Stimulated activated CD8-positive, alpha-beta memory T cell treated with anti-CD3 and anti-CD28 coated beads, Interleukin-15, amount 100 ng/mL, for 1 hour (primary cell): Measurements from ENCODE around the gene TMEM154.

ENCODE experiments used
- DNase-seq: peaks from one replicate; pipeline ENCODE4 v3.0.0-alpha.2; 2020; ENCODE audit warnings: low read depth

Gene TMEM154

DNA sequence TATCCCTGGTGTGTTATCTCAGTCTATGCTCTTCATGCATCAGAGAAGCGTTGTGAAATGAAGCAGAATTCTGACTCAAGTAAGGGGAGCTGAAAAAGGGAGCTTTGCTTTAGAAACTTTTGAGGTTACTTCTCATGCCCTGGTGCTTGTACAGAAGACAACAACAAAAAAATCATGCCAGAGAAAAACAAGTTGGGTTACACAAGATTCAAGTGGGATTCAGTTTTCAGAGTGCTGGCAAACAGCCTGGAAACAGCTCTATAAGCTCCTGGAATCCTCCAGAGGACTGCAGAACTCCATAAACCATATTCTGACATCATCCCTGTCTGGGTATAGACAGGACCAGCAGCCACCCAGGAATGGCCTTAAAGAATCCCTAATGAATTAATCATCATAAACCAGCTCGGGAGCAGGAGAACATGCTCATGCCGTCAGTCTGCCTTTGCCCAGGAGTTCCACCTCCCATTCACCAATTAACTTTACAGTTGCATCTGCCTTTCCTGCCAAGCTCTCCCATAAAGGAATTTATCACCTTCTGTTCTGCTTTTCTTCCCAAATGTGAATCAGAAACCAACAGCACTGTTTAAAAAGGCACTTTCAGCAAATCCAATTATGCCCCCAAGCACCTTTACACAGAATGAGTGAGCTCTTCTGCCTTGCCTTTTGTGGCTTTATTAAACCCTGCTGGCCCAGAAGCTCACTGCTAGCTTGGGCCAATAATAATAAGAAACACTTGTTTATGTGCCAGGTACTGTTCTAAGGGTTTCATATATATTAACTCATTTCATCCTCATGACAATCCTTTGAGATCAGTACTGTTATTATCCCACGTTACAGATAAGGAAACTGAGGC lies 89.4 kb downstream of the TMEM154 start:
- no peak for DNase-seq

DNA sequence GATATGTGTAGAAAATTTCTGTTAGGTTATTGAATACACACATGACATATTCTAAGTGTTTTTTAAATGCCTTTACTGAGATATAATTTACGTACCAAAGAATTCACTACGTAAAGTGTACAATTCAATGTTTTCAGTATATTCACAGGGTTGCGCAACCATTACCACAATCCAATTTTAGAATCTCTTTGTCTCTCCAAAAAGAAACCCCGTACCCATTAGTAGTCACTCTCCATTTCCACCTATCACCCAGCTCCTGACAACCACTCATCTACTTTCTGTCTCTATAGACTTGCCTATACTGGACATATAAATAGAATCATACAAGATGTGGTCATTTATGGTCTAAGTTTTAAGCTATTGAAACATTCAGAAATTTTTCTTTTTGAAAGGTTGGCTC lies 90.9 kb downstream of the TMEM154 start:
- no peak for DNase-seq

DNA sequence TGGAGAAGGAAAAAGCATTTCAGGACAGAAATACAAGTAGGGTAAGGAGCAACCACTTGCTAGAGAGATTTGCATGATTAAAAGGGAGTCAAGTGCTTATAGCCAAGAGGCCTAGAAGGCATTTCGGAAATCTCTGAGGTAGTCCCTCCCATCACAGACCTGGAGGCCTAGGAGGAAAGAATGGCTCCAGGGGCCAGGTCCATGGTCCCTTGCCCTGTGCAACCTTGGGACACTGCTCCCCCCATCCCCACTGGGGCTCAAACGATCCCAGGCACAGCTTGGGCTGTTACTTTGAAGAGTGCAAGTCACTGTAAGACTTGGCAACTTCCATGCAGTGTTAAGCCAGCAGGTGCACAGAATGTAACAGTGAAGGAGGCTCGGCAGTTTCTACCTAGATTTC lies 92.7 kb downstream of the TMEM154 start:
- DNase-seq: no peak

DNA sequence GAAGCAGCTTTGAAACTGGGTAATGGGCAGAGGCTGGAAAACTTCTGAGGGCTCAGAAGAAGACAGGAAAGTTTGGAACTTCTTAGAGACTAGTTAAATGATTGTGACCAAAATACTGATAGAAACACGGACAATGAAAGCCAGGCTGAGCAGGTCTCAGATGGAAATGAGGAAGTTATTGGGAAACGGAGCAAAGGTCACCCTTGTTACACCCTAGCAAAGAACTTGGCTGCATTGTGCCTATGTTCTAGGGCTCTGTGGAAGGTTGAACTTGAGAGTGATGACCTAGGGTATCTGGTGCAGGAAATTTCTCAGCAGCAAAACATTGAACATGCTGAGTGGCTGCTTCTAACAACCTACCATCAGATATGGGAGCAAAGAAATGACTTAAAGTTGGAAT lies 93.1 kb downstream of the TMEM154 start:
- no peak for DNase-seq

DNA sequence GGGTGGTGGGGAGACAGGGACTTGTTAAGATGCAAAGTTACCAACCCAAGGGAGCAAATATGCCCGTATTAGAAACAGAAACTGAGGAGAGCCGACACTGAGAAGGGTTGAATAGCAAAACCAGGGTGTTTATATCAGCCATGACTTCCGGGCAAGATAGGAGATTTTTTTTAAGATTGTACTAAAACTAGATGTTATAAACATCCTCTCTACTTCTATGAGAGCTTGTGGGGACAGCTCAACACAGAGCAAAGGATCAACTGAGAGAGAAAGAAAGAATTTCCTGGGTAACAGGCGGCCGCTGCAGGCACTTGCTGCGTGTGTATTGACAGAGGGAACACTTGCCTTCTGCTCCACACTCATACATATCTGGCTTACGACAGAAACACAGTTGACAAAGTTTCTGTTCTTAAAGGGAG lies 94.8 kb downstream of the TMEM154 start:
- DNase-seq: no peak

DNA sequence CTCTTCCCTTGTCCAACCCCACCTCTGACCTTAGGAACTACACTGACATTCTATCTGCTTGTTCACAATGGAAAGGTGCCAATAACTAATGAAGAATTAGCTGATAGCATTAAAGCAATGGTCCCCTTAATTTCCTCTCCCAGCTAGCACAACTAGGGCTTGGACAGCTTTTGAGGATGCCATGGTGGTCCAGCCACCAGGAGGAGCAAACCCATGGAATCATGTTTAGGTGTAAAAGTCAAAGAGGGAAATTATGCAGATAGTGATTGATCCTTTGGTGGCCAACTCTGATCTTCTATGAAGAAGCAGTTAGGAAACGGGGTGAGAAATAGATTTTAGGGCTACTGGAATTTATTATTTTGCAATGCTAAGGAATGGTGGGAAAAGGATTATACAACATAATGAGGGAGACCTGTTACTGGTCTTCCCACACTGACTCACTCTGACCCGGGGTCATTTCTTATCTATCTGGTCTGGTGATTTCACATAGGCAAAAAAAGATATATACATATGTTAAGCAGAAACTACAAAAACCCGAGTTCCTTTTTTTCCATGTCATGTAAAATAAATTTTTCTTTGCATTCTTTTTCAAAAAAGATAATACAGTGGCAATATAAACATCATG lies 98.1 kb downstream of the TMEM154 start:
- DNase-seq: no peak

- no peak for DNase-seq
Observed at GRCh38 chr4:152579916-152580315, 99.9 kb downstream of the TMEM154 start.

DNA sequence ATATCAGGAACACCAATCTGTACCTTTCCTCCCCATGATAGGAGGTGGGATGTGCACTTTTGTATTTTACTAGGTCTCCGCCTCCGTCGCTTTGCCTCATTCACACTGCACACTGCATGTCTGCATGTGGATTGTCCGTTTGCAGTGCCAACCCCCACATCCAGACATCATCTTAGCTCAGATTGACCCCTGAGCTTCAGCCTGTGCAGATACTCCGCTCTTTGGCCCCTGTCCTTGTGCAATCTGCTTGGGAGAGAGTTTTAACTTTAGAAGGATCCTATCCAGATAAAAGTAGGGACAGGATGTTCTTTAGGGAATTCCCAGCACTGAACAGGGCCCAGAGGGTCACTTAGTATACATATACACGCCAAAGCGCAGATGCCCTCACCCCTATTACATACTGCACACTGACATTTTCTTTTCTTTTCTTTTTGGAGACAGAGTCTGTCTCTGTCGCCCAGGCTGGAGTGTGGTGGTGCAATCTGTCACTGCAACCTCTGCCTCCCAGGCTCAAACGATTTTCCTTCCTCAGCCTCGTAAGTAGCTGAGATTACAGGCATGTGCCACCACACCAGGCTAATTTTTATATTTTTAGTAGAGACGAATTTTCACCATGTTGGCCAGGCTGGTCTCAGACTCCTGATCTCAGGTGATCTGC lies 100.6 kb downstream of the TMEM154 start:
- no peak for DNase-seq

- DNase-seq: no peak
Observed at GRCh38 chr4:152578670-152579069, 101.1 kb downstream of the TMEM154 start.

DNA sequence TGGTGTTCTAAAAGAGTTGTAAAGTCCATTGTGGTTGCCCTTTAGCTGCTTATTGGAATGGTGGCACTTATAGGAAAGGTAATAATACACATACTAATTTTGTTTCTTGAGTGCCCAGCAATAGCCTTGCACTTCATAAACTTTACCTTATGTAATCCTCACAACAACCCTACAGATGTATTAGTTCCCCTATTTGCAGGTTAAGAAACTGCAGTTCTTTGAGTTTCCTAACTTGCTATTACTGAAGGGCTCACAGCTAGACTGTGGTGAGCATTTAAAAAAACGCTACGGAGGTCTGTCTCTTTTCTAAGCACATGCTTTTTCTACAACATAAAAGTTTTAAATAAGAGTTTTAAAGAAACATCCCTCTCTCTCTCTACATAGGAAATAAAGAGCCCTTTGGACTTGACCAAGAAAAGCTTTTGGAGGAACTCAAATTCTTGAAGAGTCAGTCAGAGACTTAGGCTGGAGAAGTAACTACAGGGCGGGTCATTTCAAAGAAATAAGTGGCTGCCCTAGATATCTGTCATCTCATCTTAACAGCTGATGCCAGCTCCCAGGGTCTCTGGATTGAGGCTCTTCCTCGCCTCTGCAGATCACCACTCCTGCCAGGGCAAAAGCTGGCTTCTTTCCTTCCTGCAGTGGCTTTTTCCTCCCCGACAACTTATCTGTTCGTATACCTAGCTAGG lies 101.9 kb downstream of the TMEM154 start:
- DNase-seq: no peak

DNA sequence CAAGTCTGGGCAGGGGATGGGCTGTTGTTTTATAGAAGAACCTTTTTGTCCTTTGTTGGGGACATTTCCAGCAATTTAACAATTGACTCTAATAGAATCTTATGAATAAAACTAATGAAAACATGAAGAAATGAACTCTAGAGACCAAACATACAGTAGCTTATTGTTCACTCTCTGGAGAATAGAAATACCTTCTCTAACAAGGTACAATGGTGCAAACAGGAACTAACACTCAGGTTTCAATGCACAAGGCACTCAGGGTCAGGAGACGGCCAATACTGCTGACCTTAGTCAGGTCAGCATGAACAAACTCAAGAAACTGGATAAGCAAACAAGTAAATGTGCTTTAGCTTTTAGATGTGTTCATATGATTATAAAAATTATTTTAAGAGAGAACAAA lies 104.3 kb downstream of the TMEM154 start:
- DNase-seq: no peak

- no peak for DNase-seq
Observed at GRCh38 chr4:152573861-152574260, 105.9 kb downstream of the TMEM154 start.

GRCh38 chr4:152572417-152573086 lies 107.2 kb downstream of the TMEM154 start:
- DNase-seq: no peak

DNA sequence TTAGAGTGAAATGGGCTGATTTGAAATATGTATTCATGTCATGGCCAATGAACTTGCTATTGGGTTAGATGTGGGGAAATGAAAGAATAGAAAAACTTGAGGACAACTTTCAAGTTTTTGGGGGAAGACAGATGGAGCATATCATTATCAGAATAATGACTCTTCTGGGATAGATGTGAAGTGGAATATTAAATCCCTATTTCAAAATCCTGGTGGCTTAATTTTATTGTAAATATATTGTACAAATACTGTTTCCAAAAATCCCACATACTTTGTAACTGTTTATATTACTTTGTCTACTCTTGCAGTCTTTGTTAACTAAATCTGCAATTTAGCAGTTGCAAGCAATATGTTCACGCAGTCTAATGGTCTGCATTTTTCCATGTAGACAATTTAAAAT lies 108.0 kb downstream of the TMEM154 start:
- DNase-seq: no peak

DNA sequence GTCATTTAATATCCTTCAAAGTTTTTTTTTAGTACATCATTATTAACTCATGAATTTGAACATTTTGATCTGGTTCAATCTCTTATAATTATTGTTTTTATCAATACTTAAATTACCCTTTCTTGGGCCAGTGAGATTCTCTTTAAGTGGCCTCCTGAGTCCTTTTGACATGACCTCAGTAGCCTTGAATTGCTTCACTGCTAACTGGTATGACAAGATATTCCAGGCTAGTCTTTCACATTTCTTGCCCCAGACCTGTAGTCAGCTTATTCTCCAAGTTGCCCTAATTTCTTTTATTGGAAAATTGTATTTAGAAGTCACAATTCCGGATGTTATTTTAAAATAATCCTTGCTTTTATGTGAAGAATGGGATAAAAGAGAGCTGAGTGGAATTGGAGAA lies 108.5 kb downstream of the TMEM154 start:
- no peak for DNase-seq
